A549 (cell line): ENCODE measurements around the gene PRDM1. TPM values are rescaled to one million over a fixed set of nuclear protein-coding genes. Genes with fewer than 3 reads are reported as not detected.

Experiments
- ATAC-seq, 2 experiments: fragments of 200-7000 bp in 1 of 2; fragments of >200 bp in 1 of 2; cut with Nextera tagmentation in 1 of 2; cut with Tn5 transposase in 1 of 2; 3 replicates each; pipeline versions ENCODE4 v1.8.0 to v1.9.1; 2018 to 2020; ENCODE audit warnings: mild to moderate bottlenecking in 1 of 2, moderate library complexity in 1 of 2
- CTCF ChIA-PET: fragments of 300-600 bp; sonication (Branson Sonifier 250); formaldehyde crosslinking; extraction: SDS; loops from one replicate; lab custom pipeline; 2021; ENCODE audit warnings: antibody characterized with exemption, inconsistent platforms; lab: Yijun Ruan, JAX
- POLR2A ChIA-PET: fragments of 350-600 bp; formaldehyde crosslinking; extraction: SDS; loops from one replicate; lab custom pipeline; 2021; ENCODE audit warnings: antibody characterized with exemption, inconsistent platforms; lab: Yijun Ruan, JAX
- DNase-seq, 2 experiments: peaks; one replicate each; pipeline versions ENCODE4 v3.0.0 to v3.0.0-alpha.2; 2011 to 2016; ENCODE audit warnings: low read depth in 1 of 2, low spot score in 1 of 2
- FAIRE-seq: peaks from 2 replicates; lab custom pipeline; 2011; peaks lifted over from hg19 to GRCh38; lab: Jason Lieb, UNC
- H3K27ac ChIP-seq, 2 experiments: fragments of >200 bp; sonication (Bioruptor Twin); formaldehyde crosslinking; 3 replicates each; pipeline ENCODE4 v1.5.1; 2016 to 2017
- H3K4me1 ChIP-seq: fragments of >200 bp; sonication (Bioruptor Twin); formaldehyde crosslinking; 3 replicates; pipeline ENCODE4 v1.6.1; 2016
- H3K4me2 ChIP-seq: fragments of >200 bp; sonication (Bioruptor Twin); formaldehyde crosslinking; 3 replicates; pipeline ENCODE4 v1.6.1; 2016
- H3K4me3 ChIP-seq: fragments of >200 bp; sonication (Bioruptor Twin); formaldehyde crosslinking; 3 replicates; pipeline ENCODE4 v1.5.1; 2016
- H3K9me3 ChIP-seq: fragments of >200 bp; sonication (Bioruptor Twin); formaldehyde crosslinking; 3 replicates; pipeline ENCODE4 v1.6.1; 2016
- CBX8 ChIP-seq: fragments of 200-600 bp; sonication (generic); IDR thresholded peaks from 2 replicates; pipeline ENCODE4 v1.6.1; 2016
- EP300 ChIP-seq, 2 experiments: fragments of >200 bp; sonication (Bioruptor Twin); formaldehyde crosslinking; IDR thresholded peaks; 2 replicates in 1 of 2; 3 replicates in 1 of 2; pipeline ENCODE4 v1.6.1; 2016 to 2017
- FOSB ChIP-seq: fragments of 250-450 bp; sonication (Bioruptor Pico); IDR thresholded peaks from 2 replicates; pipeline ENCODE4 v1.5.0; 2020; ENCODE audit warnings: mild to moderate bottlenecking, moderate library complexity
- HDAC2 ChIP-seq: fragments of 200-600 bp; sonication (generic); IDR thresholded peaks from 2 replicates; pipeline ENCODE4 v1.6.1; 2016
- JUN ChIP-seq, 2 experiments: fragments of >200 bp; sonication (Bioruptor Twin); formaldehyde crosslinking; IDR thresholded peaks; 2 replicates in 1 of 2; 3 replicates in 1 of 2; pipeline ENCODE4 v1.6.1; 2016 to 2017
- KDM1A ChIP-seq: fragments of 200-600 bp; sonication (generic); IDR thresholded peaks from 2 replicates; pipeline ENCODE4 v1.6.1; 2016; ENCODE audit warnings: low read depth, mild to moderate bottlenecking
- KDM5A ChIP-seq: fragments of 200-600 bp; sonication (generic); IDR thresholded peaks from 2 replicates; pipeline ENCODE4 v1.6.1; 2016; ENCODE audit warnings: antibody characterized with exemption, mild to moderate bottlenecking
- MYC ChIP-seq: IDR thresholded peaks from 2 replicates; pipeline ENCODE4 v1.6.1; 2012; ENCODE audit warnings: mild to moderate bottlenecking, inconsistent platforms, low read length, improper control_type of control experiment, borderline replicate concordance
- TP53 ChIP-seq: fragments of 250-450 bp; sonication (Bioruptor Pico); IDR thresholded peaks from 2 replicates; pipeline ENCODE4 v1.5.0; 2021; ENCODE audit warnings: mild to moderate bottlenecking, moderate library complexity
- ZNF302 ChIP-seq: fragments of 250-450 bp; sonication (Bioruptor Pico); IDR thresholded peaks from 2 replicates; pipeline ENCODE4 v1.9.0; 2021; ENCODE audit warnings: inconsistent platforms, mild to moderate bottlenecking, moderate library complexity
- ZSCAN20 ChIP-seq: fragments of 250-450 bp; sonication (Bioruptor Pico); IDR thresholded peaks from 2 replicates; pipeline ENCODE4 v1.8.0; 2022; ENCODE audit warnings: mild to moderate bottlenecking, moderate library complexity
- WGBS: methylation state at CpG from one replicate; pipeline ENCODE4 v1.1.6; 2017; ENCODE audit errors: missing lambda C conversion rate; 5-methylcytosine and 5-hydroxymethylcytosine counted together
- polyA plus RNA-seq, 4 experiments: library from polyadenylated mRNA; depleted of rRNA in 3 of 4; stranded (reverse); fragments of >200 nt; fragmentation: RNase III in 1 of 4; extraction: RNeasy Plus Mini Kit Qiagen cat#74134 plus additional on column Dnase treatment in 1 of 4; gene quantifications; 2 replicates in 3 of 4; 3 replicates in 1 of 4; pipeline ENCODE4 v1.2.3, GENCODE V29; 2011 to 2017
- TF ChIP-seq, protein P1 (sequence below): fragments of 200-600 bp; sonication (generic); IDR thresholded peaks from 2 replicates; pipeline ENCODE4 v1.6.1; 2016; ENCODE audit warnings: antibody characterized with exemption, mild to moderate bottlenecking, moderate library complexity
- TF ChIP-seq, protein P2 (sequence below): IDR thresholded peaks from 2 replicates; pipeline ENCODE4 v1.6.1; 2012; ENCODE audit warnings: low read depth, borderline replicate concordance
- TF ChIP-seq, protein P3 (sequence below): fragments of >200 bp; sonication (Bioruptor Twin); formaldehyde crosslinking; IDR thresholded peaks from 2 replicates; pipeline ENCODE4 v1.6.1; 2016
- TF ChIP-seq, protein P4 (sequence below): fragments of >200 bp; sonication (Bioruptor Twin); formaldehyde crosslinking; IDR thresholded peaks from 3 replicates; pipeline ENCODE4 v1.5.1; 2016

Gene PRDM1
- polyA plus RNA-seq, 2 of the 4 experiments (the other 2 are of a cell fraction), result 2.6 to 11.2 TPM

DNA sequence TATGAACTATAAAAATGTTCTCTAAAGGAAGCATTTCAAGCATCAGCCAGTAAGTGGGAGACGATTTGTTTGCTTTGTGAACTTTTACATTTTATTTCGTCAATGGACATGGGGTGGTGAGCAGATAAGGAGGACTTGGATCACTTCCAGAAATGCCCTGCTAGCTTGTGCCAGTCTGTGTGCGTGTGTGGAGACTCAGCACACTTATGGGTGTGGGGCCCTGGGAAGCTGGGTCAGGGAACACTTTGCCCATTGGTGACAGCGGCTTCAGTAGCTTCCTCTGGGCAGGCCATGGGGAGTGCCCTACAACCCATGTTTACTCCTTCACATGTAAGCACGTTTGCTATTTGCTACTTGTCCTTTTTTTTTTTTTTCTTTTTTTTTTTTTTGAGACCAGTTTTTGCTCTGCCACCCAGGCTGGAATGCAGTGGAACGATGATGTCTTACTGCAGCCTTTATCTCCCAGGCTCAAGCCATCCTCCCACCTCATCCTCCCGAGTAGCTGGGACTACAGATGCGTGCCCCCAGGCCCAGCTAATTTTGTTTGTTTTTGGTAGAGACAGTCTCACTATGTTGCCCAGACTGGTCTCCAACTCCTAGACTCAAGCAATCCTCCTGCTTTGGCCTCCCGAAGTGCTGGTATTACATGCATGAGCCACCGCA is 24.2 kb downstream of the PRDM1 start:
- Histone ChIP-seq H3K4me3 (no peak overlapping the region), H3K27ac (no peak overlapping the region), H3K9me3 (no peaks in the 10 kb centered on the region), H3K4me2 (0 out of 3 replicates have a peak overlapping the region, but pooled peaks have one; percentile 6), H3K4me1 (peaks cover 9% of the 10 kb centered on the region; the same call in 2 of the 3 replicates)
- 66% methylated on average over 7 of the region's 10 CpGs for WGBS
- no peak for TF ChIP-seq MYC
- TF ChIP-seq KDM5A, result no peak
- TF ChIP-seq, protein P1, sequence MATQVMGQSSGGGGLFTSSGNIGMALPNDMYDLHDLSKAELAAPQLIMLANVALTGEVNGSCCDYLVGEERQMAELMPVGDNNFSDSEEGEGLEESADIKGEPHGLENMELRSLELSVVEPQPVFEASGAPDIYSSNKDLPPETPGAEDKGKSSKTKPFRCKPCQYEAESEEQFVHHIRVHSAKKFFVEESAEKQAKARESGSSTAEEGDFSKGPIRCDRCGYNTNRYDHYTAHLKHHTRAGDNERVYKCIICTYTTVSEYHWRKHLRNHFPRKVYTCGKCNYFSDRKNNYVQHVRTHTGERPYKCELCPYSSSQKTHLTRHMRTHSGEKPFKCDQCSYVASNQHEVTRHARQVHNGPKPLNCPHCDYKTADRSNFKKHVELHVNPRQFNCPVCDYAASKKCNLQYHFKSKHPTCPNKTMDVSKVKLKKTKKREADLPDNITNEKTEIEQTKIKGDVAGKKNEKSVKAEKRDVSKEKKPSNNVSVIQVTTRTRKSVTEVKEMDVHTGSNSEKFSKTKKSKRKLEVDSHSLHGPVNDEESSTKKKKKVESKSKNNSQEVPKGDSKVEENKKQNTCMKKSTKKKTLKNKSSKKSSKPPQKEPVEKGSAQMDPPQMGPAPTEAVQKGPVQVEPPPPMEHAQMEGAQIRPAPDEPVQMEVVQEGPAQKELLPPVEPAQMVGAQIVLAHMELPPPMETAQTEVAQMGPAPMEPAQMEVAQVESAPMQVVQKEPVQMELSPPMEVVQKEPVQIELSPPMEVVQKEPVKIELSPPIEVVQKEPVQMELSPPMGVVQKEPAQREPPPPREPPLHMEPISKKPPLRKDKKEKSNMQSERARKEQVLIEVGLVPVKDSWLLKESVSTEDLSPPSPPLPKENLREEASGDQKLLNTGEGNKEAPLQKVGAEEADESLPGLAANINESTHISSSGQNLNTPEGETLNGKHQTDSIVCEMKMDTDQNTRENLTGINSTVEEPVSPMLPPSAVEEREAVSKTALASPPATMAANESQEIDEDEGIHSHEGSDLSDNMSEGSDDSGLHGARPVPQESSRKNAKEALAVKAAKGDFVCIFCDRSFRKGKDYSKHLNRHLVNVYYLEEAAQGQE, result no peak
- no peak for TF ChIP-seq TP53 (CRISPR knock-in tag)
- no peak for TF ChIP-seq EP300 (IDR thresholded peaks at IDR 0.05)
- TF ChIP-seq FOSB (CRISPR knock-in tag), result no peak
- TF ChIP-seq ZNF302 (CRISPR knock-in tag), result no peak
- TF ChIP-seq CBX8, result no peak
- no peak for TF ChIP-seq ZSCAN20
- no peak for TF ChIP-seq HDAC2
- no peak for TF ChIP-seq KDM1A
- DNase-seq (peak in 1 of 2 experiments; percentile 42), FAIRE-seq (no peak), ATAC-seq (peak; percentile 74 to 76; a peak in 5 of 6 replicates)
- ChIA-PET POLR2A (no interaction called here), CTCF (no interaction called here)

DNA sequence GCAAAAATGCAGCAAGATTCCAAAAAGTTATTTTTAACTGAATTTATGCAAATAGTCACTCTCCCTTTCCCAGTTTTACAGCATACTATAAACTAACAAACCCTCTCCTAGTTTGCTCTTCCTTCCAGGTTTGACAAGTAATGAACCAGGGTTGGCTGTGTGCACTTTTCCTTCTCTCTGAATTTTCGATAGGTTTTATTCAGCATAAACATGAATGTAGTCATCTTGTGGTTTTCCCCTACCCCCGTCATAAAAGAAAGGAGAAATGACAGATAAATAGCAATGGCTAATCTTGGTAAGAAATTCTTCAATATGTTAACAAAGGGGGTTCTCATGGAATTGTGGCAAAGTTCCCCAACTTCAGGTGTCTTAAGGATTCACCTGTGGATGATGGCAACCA is 26.3 kb downstream of the PRDM1 start:
- no peak overlapping the region for H3K27ac ChIP-seq
- TF ChIP-seq, protein P2, sequence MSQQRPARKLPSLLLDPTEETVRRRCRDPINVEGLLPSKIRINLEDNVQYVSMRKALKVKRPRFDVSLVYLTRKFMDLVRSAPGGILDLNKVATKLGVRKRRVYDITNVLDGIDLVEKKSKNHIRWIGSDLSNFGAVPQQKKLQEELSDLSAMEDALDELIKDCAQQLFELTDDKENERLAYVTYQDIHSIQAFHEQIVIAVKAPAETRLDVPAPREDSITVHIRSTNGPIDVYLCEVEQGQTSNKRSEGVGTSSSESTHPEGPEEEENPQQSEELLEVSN, result no peak
- TF ChIP-seq JUN (IDR thresholded peaks at IDR 0.05), result no peak
- TF ChIP-seq, all 56 proteins: peak for 0
- H3K4me2 ChIP-seq, result no peak overlapping the region
- peaks cover 9% of the 10 kb centered on the region; the same call in 2 of the 3 replicates for H3K4me1 ChIP-seq
- ChIA-PET POLR2A (no interaction called here), CTCF (no interaction called here)
- no peaks in the 10 kb centered on the region for H3K9me3 ChIP-seq
- 80% methylated on average over 2 of the region's 2 CpGs for WGBS
- no peak for ATAC-seq
- no peak for FAIRE-seq
- DNase-seq, result no peak
- no peak overlapping the region for H3K4me3 ChIP-seq

DNA sequence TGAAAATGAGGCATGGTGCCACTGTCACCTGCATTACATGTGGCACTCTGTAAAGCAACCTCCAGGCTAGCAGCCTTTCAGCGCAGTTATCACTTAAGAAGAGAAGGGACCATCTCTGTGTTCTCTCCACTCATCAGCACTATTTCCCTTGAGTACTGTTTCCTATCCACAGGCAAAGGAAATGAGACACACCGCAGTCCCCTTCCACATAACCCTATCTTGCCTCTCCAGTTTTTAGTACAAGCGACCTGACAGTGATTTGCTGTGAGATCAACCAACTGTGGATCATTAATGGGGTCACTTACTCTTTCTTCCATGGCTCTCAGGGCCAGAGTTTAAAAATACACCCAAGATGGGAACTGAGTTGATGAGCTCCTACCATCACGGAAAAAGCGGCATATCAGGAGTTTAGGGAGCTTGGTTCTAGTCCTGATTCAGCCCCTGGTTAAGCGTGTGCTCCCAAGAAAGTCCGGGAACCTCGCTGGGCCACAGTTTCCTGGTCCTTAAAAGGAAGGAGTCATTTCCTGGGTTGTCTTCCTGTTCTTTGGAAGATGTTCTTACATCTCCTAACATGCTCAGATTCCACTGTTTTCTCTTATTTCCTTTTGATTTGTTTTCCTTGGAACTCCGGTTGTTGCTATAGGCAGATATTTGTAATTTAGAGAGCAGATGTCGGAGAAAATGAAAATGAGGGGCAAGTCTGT is 27.3 kb downstream of the PRDM1 start:
- POLR2A ChIA-PET, result no interaction called here
- Histone ChIP-seq H3K4me1 (peaks cover 9% of the 10 kb centered on the region; the same call in 2 of the 3 replicates), H3K9me3 (no peaks in the 10 kb centered on the region), H3K27ac (no peak overlapping the region), H3K4me2 (no peak overlapping the region), H3K4me3 (no peak overlapping the region)
- no peak for ATAC-seq
- FAIRE-seq, result no peak
- WGBS, result 87% methylated on average over 10 of the region's 10 CpGs
- CTCF ChIA-PET, result no interaction called here
- TF ChIP-seq, protein P3, sequence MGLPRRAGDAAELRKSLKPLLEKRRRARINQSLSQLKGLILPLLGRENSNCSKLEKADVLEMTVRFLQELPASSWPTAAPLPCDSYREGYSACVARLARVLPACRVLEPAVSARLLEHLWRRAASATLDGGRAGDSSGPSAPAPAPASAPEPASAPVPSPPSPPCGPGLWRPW, result no peak
- TF ChIP-seq, protein P4, sequence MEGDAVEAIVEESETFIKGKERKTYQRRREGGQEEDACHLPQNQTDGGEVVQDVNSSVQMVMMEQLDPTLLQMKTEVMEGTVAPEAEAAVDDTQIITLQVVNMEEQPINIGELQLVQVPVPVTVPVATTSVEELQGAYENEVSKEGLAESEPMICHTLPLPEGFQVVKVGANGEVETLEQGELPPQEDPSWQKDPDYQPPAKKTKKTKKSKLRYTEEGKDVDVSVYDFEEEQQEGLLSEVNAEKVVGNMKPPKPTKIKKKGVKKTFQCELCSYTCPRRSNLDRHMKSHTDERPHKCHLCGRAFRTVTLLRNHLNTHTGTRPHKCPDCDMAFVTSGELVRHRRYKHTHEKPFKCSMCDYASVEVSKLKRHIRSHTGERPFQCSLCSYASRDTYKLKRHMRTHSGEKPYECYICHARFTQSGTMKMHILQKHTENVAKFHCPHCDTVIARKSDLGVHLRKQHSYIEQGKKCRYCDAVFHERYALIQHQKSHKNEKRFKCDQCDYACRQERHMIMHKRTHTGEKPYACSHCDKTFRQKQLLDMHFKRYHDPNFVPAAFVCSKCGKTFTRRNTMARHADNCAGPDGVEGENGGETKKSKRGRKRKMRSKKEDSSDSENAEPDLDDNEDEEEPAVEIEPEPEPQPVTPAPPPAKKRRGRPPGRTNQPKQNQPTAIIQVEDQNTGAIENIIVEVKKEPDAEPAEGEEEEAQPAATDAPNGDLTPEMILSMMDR, result no peak
- no peak for DNase-seq
